Breast epithelium (tissue), 4 donors: ENCODE measurements around the gene ZNF423. TPM values are rescaled to one million over a fixed set of nuclear protein-coding genes. Genes with fewer than 3 reads are reported as not detected.

ENCODE experiments used
- DNase-seq, 2 donors: peaks; one replicate each; pipeline ENCODE4 v3.0.0-alpha.2; 2019; ENCODE audit warnings: low spot score in 2 of 2
- H3K27ac ChIP-seq, 2 donors: fragments of 200-600 bp; sonication (generic) in 1 of 2; one replicate each; pipeline ENCODE4 v1.5.1; 2016 to 2019; ENCODE audit warnings: mild to moderate bottlenecking in 1 of 2
- H3K27me3 ChIP-seq, 2 donors: fragments of 200-600 bp; sonication (generic) in 1 of 2; one replicate each; pipeline versions ENCODE4 v1.5.1 to v1.6.0; 2017 to 2019; ENCODE audit warnings: control low read depth in 1 of 2, mild to moderate bottlenecking in 1 of 2
- H3K36me3 ChIP-seq: fragments of 200-600 bp; one replicate; pipeline ENCODE4 v1.5.1; 2019
- H3K4me1 ChIP-seq, 2 donors: fragments of 200-600 bp; sonication (generic); one replicate each; pipeline ENCODE4 v1.5.1; 2016 to 2019; ENCODE audit warnings: control low read depth in 1 of 2
- H3K4me3 ChIP-seq, 3 donors: fragments of 200-600 bp; sonication (generic); 1 replicate in 2 of 3; 2 replicates in 1 of 3; pipeline ENCODE4 v1.5.1; 2016 to 2019; ENCODE audit warnings: mild to moderate bottlenecking in 3 of 3, moderate library complexity in 2 of 3
- H3K9me3 ChIP-seq, 2 donors: fragments of 200-600 bp; sonication (generic) in 1 of 2; one replicate each; pipeline ENCODE4 v1.5.1; 2016 to 2019; ENCODE audit warnings: control low read depth in 1 of 2
- CTCF ChIP-seq, 3 donors: fragments of 450-650 bp; IDR thresholded peaks; one replicate each; pipeline ENCODE4 v1.5.1; 2016 to 2017; ENCODE audit warnings: antibody characterized with exemption in 3 of 3, mild to moderate bottlenecking in 3 of 3, moderate library complexity in 3 of 3
- POLR2A ChIP-seq: fragments of 450-650 bp; IDR thresholded peaks from one replicate; pipeline ENCODE4 v1.6.1; 2016; ENCODE audit warnings: antibody characterized with exemption, mild to moderate bottlenecking, moderate library complexity
- POLR2AphosphoS5 ChIP-seq, 3 donors: sonication (generic); formaldehyde crosslinking; IDR thresholded peaks; one replicate each; pipeline ENCODE4 v1.6.1; 2017; ENCODE audit warnings: antibody characterized with exemption in 3 of 3
- intact Hi-C: fragments of 100-400 bp; cut with DNase I; formaldehyde crosslinking; loops from one replicate; pipeline ENCODE4 v1.15.1; 2023; ENCODE audit warnings: low total_unique reads
- total RNA-seq, 3 donors: library from RNA; depleted of rRNA; stranded (reverse); fragments of >200 nt; gene quantifications; one replicate each; pipeline ENCODE4 v1.1.0, GENCODE V29; 2016

Gene ZNF423
- total RNA-seq, 3 donors from 2014 or later, result 4.7 to 8.0 (median 5.9) TPM

GRCh38 chr16:49529411-49530045, 326.4 kb downstream of the ZNF423 start:
- Histone ChIP-seq H3K9me3 (no peaks in the 10 kb centered on the region), H3K4me3 (no peak overlapping the region), H3K27ac (no peak overlapping the region), H3K36me3 (no peaks in the 10 kb centered on the region), H3K27me3 (no peaks in the 10 kb centered on the region), H3K4me1 (no peaks in the 10 kb centered on the region)
- intact Hi-C loops, result loop anchor here (1.0 to 5.0 kb wide), 2 partner anchors 40 to 847 kb away; no protein-coding TSS in a partner anchor
- DNase-seq, result no peak
- TF ChIP-seq POLR2AphosphoS5 (IDR thresholded peaks at IDR 0.05) (no peak), CTCF (IDR thresholded peaks at IDR 0.05) (no peak), POLR2A (no peak)

GRCh38 chr16:49528866-49529288, 327.0 kb downstream of the ZNF423 start:
- no peaks in the 10 kb centered on the region for H3K4me1 ChIP-seq
- H3K4me3 ChIP-seq, result peak overlapping the region; percentile 36 to 61 (median 38)
- H3K9me3 ChIP-seq, result no peaks in the 10 kb centered on the region
- no peaks in the 10 kb centered on the region for H3K36me3 ChIP-seq
- no peak for TF ChIP-seq POLR2AphosphoS5 (IDR thresholded peaks at IDR 0.05)
- no peak for TF ChIP-seq POLR2A
- no peak for DNase-seq
- H3K27ac ChIP-seq, result peak overlapping the region in 1 of 2 donors; percentile 25
- H3K27me3 ChIP-seq, result no peaks in the 10 kb centered on the region
- intact Hi-C loops, result no loop called here

GRCh38 chr16:49528060-49528865, 327.6 kb downstream of the ZNF423 start:
- intact Hi-C loops, result no loop called here
- Histone ChIP-seq H3K4me3 (peak overlapping the region; percentile 36 to 61 (median 38)), H3K36me3 (no peaks in the 10 kb centered on the region), H3K4me1 (no peaks in the 10 kb centered on the region), H3K9me3 (no peaks in the 10 kb centered on the region), H3K27ac (peak overlapping the region in 1 of 2 donors; percentile 25), H3K27me3 (no peaks in the 10 kb centered on the region)
- DNase-seq, result no peak
- TF ChIP-seq POLR2AphosphoS5 (IDR thresholded peaks at IDR 0.05), result no peak
- TF ChIP-seq CTCF (IDR thresholded peaks at IDR 0.05), result no peak
- no peak for TF ChIP-seq POLR2A

GRCh38 chr16:49527611-49528010, 328.3 kb downstream of the ZNF423 start:
- no peak for TF ChIP-seq POLR2AphosphoS5 (IDR thresholded peaks at IDR 0.05)
- no peak for TF ChIP-seq CTCF (IDR thresholded peaks at IDR 0.05)
- TF ChIP-seq POLR2A, result no peak
- intact Hi-C loops, result no loop called here
- no peak for DNase-seq
- Histone ChIP-seq H3K9me3 (no peaks in the 10 kb centered on the region), H3K36me3 (no peaks in the 10 kb centered on the region), H3K27ac (no peak overlapping the region), H3K4me1 (no peaks in the 10 kb centered on the region), H3K27me3 (no peaks in the 10 kb centered on the region), H3K4me3 (peak overlapping the region; percentile 36 to 61 (median 38))

- intact Hi-C loops, result no loop called here
These were observed 329.0 kb downstream of the ZNF423 start for GRCh38 chr16:49526860-49527365.

More at GRCh38 chr16:49526860-49527365, 329.0 kb downstream of the ZNF423 start:
- H3K36me3 ChIP-seq, result no peaks in the 10 kb centered on the region
- no peaks in the 10 kb centered on the region for H3K27me3 ChIP-seq
- H3K4me3 ChIP-seq, result no peak overlapping the region
- no peaks in the 10 kb centered on the region for H3K9me3 ChIP-seq
- TF ChIP-seq CTCF (IDR thresholded peaks at IDR 0.05) (no peak), POLR2AphosphoS5 (IDR thresholded peaks at IDR 0.05) (no peak), POLR2A (no peak)
- H3K27ac ChIP-seq, result no peak overlapping the region
- no peaks in the 10 kb centered on the region for H3K4me1 ChIP-seq
- DNase-seq, result no peak
